Panc1 (cell line): ENCODE data around the gene ZNF362. TPM values are rescaled to one million over a fixed set of nuclear protein-coding genes. Genes with fewer than 3 reads are reported as not detected.

ENCODE experiments used
- ATAC-seq: fragments of 200-7000 bp; cut with Tn5 transposase; 2 replicates; pipeline ENCODE4 v1.9.1; 2020; ENCODE audit warnings: mild to moderate bottlenecking, moderate library complexity
- BruUV-seq: library from RNA; stranded (reverse); fragments of 400-500 nt; replicated peaks from 2 replicates; lab custom pipeline; 2021; lab: Mats Ljungman, UMichigan
- CTCF ChIA-PET: fragments of 300-600 bp; sonication (Branson Sonifier 250); formaldehyde crosslinking; loops from one replicate; lab custom pipeline; 2022; ENCODE audit warnings: antibody characterized with exemption; lab: Charles Lee
- POLR2A ChIA-PET: fragments of 300-600 bp; sonication (Branson Sonifier 250); formaldehyde crosslinking; loops from one replicate; lab custom pipeline; 2022; ENCODE audit warnings: antibody characterized with exemption; lab: Charles Lee
- DNase-seq: peaks from one replicate; pipeline ENCODE4 v3.0.0-alpha.2; 2010; ENCODE audit warnings: low read depth, low spot score
- H3K27ac ChIP-seq: 2 replicates; pipeline ENCODE4 v1.5.1; 2011; ENCODE audit warnings: mild to moderate bottlenecking, low read length, inconsistent platforms
- H3K27me3 ChIP-seq: fragments of 200-500 bp; sonication (Bioruptor generic); 2 replicates; pipeline ENCODE4 v1.6.0; 2014; ENCODE audit warnings: low read length, inconsistent platforms; ENCODE audit not compliant: control insufficient read depth, insufficient read depth
- H3K36me3 ChIP-seq: fragments of 200-500 bp; sonication (Bioruptor generic); 2 replicates; pipeline ENCODE4 v1.5.1; 2014; ENCODE audit warnings: inconsistent platforms, mild to moderate bottlenecking, low read length, moderate library complexity; ENCODE audit not compliant: control insufficient read depth, insufficient read depth
- H3K4me1 ChIP-seq: 2 replicates; pipeline ENCODE4 v1.5.1; 2011; ENCODE audit warnings: inconsistent platforms, mild to moderate bottlenecking, low read length, moderate library complexity; ENCODE audit not compliant: control insufficient read depth, insufficient read depth
- H3K4me3 ChIP-seq, 2 experiments: 2 replicates each; pipeline ENCODE4 v1.5.1; 2011 to 2012; ENCODE audit warnings: low read depth in 2 of 2, low read length in 2 of 2, mild to moderate bottlenecking in 2 of 2, inconsistent platforms in 1 of 2, moderate library complexity in 1 of 2
- H3K9me3 ChIP-seq: fragments of 200-500 bp; sonication (Bioruptor generic); 2 replicates; pipeline ENCODE4 v1.5.1; 2014; ENCODE audit warnings: low read depth, mild to moderate bottlenecking, inconsistent platforms, low read length, moderate library complexity; ENCODE audit not compliant: control insufficient read depth, insufficient read depth
- CTCF ChIP-seq: fragments of 450-650 bp; IDR thresholded peaks from 2 replicates; pipeline ENCODE4 v1.5.1; 2017; ENCODE audit warnings: mild to moderate bottlenecking
- POLR2AphosphoS5 ChIP-seq: IDR thresholded peaks from 2 replicates; pipeline ENCODE4 v1.6.1; 2012; ENCODE audit warnings: mild to moderate bottlenecking, low read depth, low read length, moderate library complexity
- SIN3A ChIP-seq: IDR thresholded peaks from 2 replicates; pipeline ENCODE4 v1.6.1; 2012; ENCODE audit warnings: low read depth, mild to moderate bottlenecking, low read length, moderate library complexity, borderline replicate concordance; ENCODE audit not compliant: insufficient read depth
- TCF7L2 ChIP-seq: IDR thresholded peaks from 2 replicates; pipeline ENCODE4 v1.6.1; 2011; ENCODE audit warnings: mild to moderate bottlenecking, low read depth, low read length, inconsistent platforms
- in situ Hi-C: cut with HindIII; loops from 2 replicates; pipeline ENCODE4 v1.10.0; 2016; ENCODE audit warnings: low sequenced_read_pairs, low pct_unique_long_range_greater_than_20kb
- intact Hi-C: fragments of 100-400 bp; cut with micrococcal nuclease; formaldehyde crosslinking; loops from one replicate; pipeline ENCODE4 v1.10.0; 2022; ENCODE audit not compliant: unreplicated experiment
- total RNA-seq: library from RNA; stranded (reverse); gene quantifications from one replicate; pipeline ENCODE4 v1.2.1, GENCODE V29; 2021; ENCODE audit not compliant: unreplicated experiment
- TF ChIP-seq, protein P1 (sequence below), 2 experiments: IDR thresholded peaks; 2 replicates each; pipeline ENCODE4 v1.6.1; 2011 to 2012; ENCODE audit warnings: low read depth in 2 of 2, control low read depth in 1 of 2, low read length in 1 of 2, mild to moderate bottlenecking in 1 of 2, moderate library complexity in 1 of 2; ENCODE audit not compliant: insufficient read depth in 1 of 2

ZNF362 gene
- total RNA-seq, 1 experiment from 2014 or later: 17.5 TPM

DNA sequence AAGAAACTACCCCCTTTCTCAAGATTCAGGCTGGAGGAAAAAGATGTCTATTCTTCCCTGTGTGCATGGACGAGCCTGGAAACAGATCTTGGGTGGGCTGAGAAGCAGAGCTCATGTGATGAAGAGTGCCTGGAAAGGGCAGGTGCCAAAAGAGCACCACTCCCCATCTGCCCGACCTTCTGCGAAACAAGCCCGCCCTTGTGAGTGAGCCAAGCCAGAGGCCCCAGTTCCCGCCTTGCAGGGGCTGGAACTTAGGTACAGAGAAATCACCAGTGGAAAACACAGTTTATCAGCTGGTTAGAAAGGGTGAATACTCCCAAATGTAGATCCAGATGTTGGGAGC, 91.3 kb downstream of the ZNF362 start:
- H3K9me3 ChIP-seq: no peaks in the 10 kb centered on the region
- ChIA-PET POLR2A (no interaction called here), CTCF (no interaction called here)
- DNase-seq (no peak), ATAC-seq (no peak)
- H3K27me3 ChIP-seq: no peaks in the 10 kb centered on the region
- H3K4me3 ChIP-seq: peak overlapping the region; percentile 81 to 90
- no TSS peak for BruUV-seq
- intact Hi-C loops (no loop called here), in situ Hi-C loops (no loop called here)
- H3K36me3 ChIP-seq: peaks cover 7% of the 10 kb centered on the region
- peak overlapping the region; percentile 93 for H3K27ac ChIP-seq
- H3K4me1 ChIP-seq: peaks cover 57% of the 10 kb centered on the region
- no peak for TF ChIP-seq TCF7L2
- TF ChIP-seq POLR2AphosphoS5: peak; percentile 55

DNA sequence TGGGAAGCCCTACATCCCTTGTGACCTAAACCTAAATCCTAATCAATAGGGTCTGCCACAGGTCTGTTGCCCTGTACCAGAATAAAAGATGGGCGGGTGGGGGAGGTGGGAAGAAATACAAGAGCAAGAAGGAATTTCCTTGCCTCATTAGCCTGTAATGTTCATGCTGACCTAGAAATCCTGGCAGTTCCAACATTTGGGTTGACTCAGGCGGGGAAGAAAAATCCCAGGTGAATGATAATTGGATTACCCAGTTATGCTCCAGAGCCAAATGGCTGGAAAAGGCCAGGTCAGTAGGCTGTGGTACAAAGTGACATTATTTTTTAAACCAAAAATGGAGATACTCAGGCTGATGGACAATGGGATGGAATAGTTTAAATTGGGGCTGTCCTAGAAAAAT, 91.9 kb downstream of the ZNF362 start:
- peaks cover 52% of the 10 kb centered on the region for H3K4me1 ChIP-seq
- DNase-seq (no peak), ATAC-seq (no peak)
- CTCF ChIA-PET: no interaction called here
- POLR2A ChIA-PET: no interaction called here
- H3K9me3 ChIP-seq: no peaks in the 10 kb centered on the region
- intact Hi-C loops: no loop called here
- H3K4me3 ChIP-seq: peak overlapping the region; percentile 81 to 90
- peak overlapping the region; percentile 93 for H3K27ac ChIP-seq
- BruUV-seq: no TSS peak
- H3K36me3 ChIP-seq: peaks cover 7% of the 10 kb centered on the region
- no peaks in the 10 kb centered on the region for H3K27me3 ChIP-seq
- in situ Hi-C loops: no loop called here
- TF ChIP-seq CTCF (no peak), TCF7L2 (no peak)

- ATAC-seq (no peak), DNase-seq (no peak)
- Histone ChIP-seq H3K4me3 (peak overlapping the region; percentile 81 to 90), H3K4me1 (peaks cover 47% of the 10 kb centered on the region), H3K9me3 (no peaks in the 10 kb centered on the region), H3K36me3 (peaks cover 7% of the 10 kb centered on the region), H3K27ac (peak overlapping the region; percentile 93), H3K27me3 (no peaks in the 10 kb centered on the region)
- intact Hi-C loops: no loop called here
- BruUV-seq: no TSS peak
- POLR2A ChIA-PET: no interaction called here
- TF ChIP-seq TCF7L2 (no peak), POLR2AphosphoS5 (no peak), CTCF (no peak), SIN3A (no peak)
- TF ChIP-seq, protein P1, sequence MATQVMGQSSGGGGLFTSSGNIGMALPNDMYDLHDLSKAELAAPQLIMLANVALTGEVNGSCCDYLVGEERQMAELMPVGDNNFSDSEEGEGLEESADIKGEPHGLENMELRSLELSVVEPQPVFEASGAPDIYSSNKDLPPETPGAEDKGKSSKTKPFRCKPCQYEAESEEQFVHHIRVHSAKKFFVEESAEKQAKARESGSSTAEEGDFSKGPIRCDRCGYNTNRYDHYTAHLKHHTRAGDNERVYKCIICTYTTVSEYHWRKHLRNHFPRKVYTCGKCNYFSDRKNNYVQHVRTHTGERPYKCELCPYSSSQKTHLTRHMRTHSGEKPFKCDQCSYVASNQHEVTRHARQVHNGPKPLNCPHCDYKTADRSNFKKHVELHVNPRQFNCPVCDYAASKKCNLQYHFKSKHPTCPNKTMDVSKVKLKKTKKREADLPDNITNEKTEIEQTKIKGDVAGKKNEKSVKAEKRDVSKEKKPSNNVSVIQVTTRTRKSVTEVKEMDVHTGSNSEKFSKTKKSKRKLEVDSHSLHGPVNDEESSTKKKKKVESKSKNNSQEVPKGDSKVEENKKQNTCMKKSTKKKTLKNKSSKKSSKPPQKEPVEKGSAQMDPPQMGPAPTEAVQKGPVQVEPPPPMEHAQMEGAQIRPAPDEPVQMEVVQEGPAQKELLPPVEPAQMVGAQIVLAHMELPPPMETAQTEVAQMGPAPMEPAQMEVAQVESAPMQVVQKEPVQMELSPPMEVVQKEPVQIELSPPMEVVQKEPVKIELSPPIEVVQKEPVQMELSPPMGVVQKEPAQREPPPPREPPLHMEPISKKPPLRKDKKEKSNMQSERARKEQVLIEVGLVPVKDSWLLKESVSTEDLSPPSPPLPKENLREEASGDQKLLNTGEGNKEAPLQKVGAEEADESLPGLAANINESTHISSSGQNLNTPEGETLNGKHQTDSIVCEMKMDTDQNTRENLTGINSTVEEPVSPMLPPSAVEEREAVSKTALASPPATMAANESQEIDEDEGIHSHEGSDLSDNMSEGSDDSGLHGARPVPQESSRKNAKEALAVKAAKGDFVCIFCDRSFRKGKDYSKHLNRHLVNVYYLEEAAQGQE (IDR thresholded peaks at IDR 0.05; ENCODE audit: insufficient read depth in 1 of 2, low read depth in 2 of 2, low read length in 1 of 2): no peak
- CTCF ChIA-PET: no interaction called here
- in situ Hi-C loops: no loop called here
These were observed 92.4 kb downstream of the ZNF362 start for GRCh38 chr1:33348676-33349080.
